Vagina (tissue), 2 donors: ENCODE data around the gene CSN1S1.

ENCODE experiments used
- POLR2A ChIP-seq, 2 donors: fragments of 450-650 bp; IDR thresholded peaks; one replicate each; pipeline ENCODE4 v1.6.1; 2017; ENCODE audit warnings: antibody characterized with exemption in 2 of 2, mild to moderate bottlenecking in 2 of 2, moderate library complexity in 2 of 2
- TF ChIP-seq, protein P1 (sequence below), 3 experiments: fragments of 450-650 bp in 2 of 3; fragments of 200-600 bp in 1 of 3; sonication (generic) in 1 of 3; IDR thresholded peaks; one replicate each; pipeline ENCODE4 v1.5.1; 2017 to 2019; ENCODE audit warnings: antibody characterized with exemption in 3 of 3, mild to moderate bottlenecking in 2 of 3, moderate library complexity in 2 of 3

DNA sequence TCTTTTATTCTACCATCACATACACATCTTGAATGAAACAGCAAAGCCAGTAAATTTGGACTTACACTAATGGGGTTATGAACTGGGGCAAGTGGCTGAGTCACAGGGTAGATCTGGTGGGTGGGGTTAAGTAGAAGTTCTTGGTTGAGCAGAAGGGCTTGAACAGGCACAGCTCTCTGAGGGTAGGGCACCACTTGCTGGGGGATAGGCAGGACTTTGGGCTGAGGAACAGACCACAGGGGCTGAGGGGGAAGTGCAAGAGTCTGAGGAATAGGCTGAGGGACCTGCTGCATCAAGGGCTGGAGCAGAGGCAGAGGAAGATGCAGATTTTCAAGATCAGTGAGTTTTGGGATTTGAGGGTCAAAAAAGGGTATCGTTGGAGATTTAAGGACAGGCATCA lies 26.3 kb downstream of the CSN1S1 start:
- TF ChIP-seq, protein P1, sequence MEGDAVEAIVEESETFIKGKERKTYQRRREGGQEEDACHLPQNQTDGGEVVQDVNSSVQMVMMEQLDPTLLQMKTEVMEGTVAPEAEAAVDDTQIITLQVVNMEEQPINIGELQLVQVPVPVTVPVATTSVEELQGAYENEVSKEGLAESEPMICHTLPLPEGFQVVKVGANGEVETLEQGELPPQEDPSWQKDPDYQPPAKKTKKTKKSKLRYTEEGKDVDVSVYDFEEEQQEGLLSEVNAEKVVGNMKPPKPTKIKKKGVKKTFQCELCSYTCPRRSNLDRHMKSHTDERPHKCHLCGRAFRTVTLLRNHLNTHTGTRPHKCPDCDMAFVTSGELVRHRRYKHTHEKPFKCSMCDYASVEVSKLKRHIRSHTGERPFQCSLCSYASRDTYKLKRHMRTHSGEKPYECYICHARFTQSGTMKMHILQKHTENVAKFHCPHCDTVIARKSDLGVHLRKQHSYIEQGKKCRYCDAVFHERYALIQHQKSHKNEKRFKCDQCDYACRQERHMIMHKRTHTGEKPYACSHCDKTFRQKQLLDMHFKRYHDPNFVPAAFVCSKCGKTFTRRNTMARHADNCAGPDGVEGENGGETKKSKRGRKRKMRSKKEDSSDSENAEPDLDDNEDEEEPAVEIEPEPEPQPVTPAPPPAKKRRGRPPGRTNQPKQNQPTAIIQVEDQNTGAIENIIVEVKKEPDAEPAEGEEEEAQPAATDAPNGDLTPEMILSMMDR (IDR thresholded peaks at IDR 0.05) = no peak
- no peak for TF ChIP-seq POLR2A (IDR thresholded peaks at IDR 0.05)
